Thyroid gland (tissue), 4 donors: Measurements from ENCODE around the gene MYOF. TPM values are rescaled to one million over a fixed set of nuclear protein-coding genes. Genes with fewer than 3 reads are reported as not detected.

ENCODE experiments used
- DNase-seq, 2 donors: peaks; one replicate each; pipeline ENCODE4 v3.0.0-alpha.2; 2019
- H3K27ac ChIP-seq, 3 donors: fragments of 200-600 bp; sonication (generic); 1 replicate in 2 of 3; 2 replicates in 1 of 3; pipeline ENCODE4 v1.5.1; 2016 to 2019; ENCODE audit warnings: mild to moderate bottlenecking in 1 of 3, moderate library complexity in 1 of 3
- H3K27me3 ChIP-seq: fragments of 200-600 bp; sonication (generic); one replicate; pipeline ENCODE4 v1.5.1; 2019
- H3K36me3 ChIP-seq, 2 donors: fragments of 200-600 bp; sonication (generic); one replicate each; pipeline ENCODE4 v1.5.1; 2016 to 2019
- H3K4me1 ChIP-seq, 2 donors: fragments of 200-600 bp; sonication (generic); one replicate each; pipeline ENCODE4 v1.5.1; 2017 to 2019
- H3K4me3 ChIP-seq, 3 donors: fragments of 200-600 bp; sonication (generic); replicated peaks in 1 of 3; 1 replicate in 2 of 3; 2 replicates in 1 of 3; pipeline ENCODE4 v1.5.1; 2016; ENCODE audit warnings: mild to moderate bottlenecking in 1 of 3
- H3K9me3 ChIP-seq: fragments of 200-600 bp; sonication (generic); one replicate; pipeline ENCODE4 v1.5.1; 2017
- POLR2A ChIP-seq, 2 donors: fragments of 450-650 bp; IDR thresholded peaks; one replicate each; pipeline ENCODE4 v1.6.1; 2017; ENCODE audit warnings: antibody characterized with exemption in 2 of 2, mild to moderate bottlenecking in 2 of 2, moderate library complexity in 1 of 2
- WGBS, 2 donors: methylation state at CpG; one replicate each; pipeline ENCODE4 v1.1.5; 2017; 5-methylcytosine and 5-hydroxymethylcytosine counted together
- intact Hi-C: fragments of 100-400 bp; cut with DNase I; formaldehyde crosslinking; loops from one replicate; pipeline ENCODE4 v1.15.1; 2023
- total RNA-seq, 4 donors: library from RNA; depleted of rRNA; stranded (reverse); fragments of >200 nt; gene quantifications; one replicate each; pipeline ENCODE4 v1.2.3, GENCODE V29; 2016
- TF ChIP-seq, protein P1 (sequence below), 6 experiments: fragments of 200-600 bp in 3 of 6; fragments of 450-650 bp in 3 of 6; sonication (generic) in 3 of 6; IDR thresholded peaks; one replicate each; pipeline ENCODE4 v1.5.1; 2016 to 2019; ENCODE audit warnings: antibody characterized with exemption in 6 of 6, mild to moderate bottlenecking in 2 of 6, inconsistent platforms in 1 of 6, moderate library complexity in 1 of 6

The MYOF gene
- total RNA-seq, 4 donors from 2014 or later: 72.3 to 210 (median 118) TPM

DNA sequence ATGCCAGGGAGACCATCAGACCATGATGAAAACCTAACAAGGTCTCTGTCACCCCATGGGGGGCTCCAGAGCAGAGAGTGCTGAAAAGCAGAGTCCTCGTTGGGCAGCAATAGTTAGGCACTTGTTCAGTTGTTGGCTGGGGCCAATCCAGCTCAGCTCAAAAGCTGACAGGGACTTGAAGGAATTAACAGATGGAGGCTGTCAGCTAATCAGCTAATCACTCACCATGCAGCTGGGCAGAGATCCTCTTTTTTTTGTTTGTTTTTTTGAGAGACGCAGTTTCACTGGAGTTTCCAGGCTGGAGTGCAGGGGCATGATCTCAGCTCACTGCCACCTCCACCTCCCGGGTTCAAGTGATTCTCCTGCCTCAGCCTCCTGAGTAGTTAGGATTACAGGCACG is 32.4 kb upstream of the MYOF start:
- Histone ChIP-seq H3K36me3 (no peaks in the 10 kb centered on the region), H3K9me3 (no peaks in the 10 kb centered on the region), H3K27me3 (no peaks in the 10 kb centered on the region), H3K27ac (no peak overlapping the region), H3K4me1 (no peaks in the 10 kb centered on the region), H3K4me3 (no peak overlapping the region)
- no peak for TF ChIP-seq POLR2A (IDR thresholded peaks at IDR 0.05)
- TF ChIP-seq, protein P1, sequence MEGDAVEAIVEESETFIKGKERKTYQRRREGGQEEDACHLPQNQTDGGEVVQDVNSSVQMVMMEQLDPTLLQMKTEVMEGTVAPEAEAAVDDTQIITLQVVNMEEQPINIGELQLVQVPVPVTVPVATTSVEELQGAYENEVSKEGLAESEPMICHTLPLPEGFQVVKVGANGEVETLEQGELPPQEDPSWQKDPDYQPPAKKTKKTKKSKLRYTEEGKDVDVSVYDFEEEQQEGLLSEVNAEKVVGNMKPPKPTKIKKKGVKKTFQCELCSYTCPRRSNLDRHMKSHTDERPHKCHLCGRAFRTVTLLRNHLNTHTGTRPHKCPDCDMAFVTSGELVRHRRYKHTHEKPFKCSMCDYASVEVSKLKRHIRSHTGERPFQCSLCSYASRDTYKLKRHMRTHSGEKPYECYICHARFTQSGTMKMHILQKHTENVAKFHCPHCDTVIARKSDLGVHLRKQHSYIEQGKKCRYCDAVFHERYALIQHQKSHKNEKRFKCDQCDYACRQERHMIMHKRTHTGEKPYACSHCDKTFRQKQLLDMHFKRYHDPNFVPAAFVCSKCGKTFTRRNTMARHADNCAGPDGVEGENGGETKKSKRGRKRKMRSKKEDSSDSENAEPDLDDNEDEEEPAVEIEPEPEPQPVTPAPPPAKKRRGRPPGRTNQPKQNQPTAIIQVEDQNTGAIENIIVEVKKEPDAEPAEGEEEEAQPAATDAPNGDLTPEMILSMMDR (IDR thresholded peaks at IDR 0.05): no peak
- WGBS, 2 donors: 89 to 92% methylated on average over 3 to 4 of the region's 4 CpGs
- DNase-seq: no peak
- intact Hi-C loops: no loop called here

DNA sequence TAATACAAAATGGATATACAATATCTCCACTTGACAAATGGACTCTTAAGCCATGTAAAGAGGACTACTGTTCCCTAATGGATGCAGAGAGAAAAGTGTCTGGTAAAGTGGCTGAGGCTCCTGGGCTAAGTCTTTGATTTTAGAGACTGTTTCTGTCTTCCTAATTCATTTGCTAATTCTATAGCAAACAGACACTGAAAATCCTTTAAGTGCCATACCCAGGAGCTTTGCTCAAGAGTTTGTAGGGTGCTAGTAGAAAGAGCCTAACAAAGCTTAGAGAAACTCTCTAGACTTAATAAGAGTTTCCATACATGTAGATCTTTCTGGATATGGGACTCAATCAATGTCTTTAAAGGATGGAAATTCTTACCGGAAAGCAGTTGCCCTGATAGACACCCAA is 31.0 kb upstream of the MYOF start:
- intact Hi-C loops: no loop called here
- H3K27me3 ChIP-seq: no peaks in the 10 kb centered on the region
- H3K4me1 ChIP-seq: no peaks in the 10 kb centered on the region
- DNase-seq: no peak
- TF ChIP-seq, protein P1 (IDR thresholded peaks at IDR 0.05): no peak
- TF ChIP-seq POLR2A (IDR thresholded peaks at IDR 0.05): no peak
- 0 to 52% methylated on average over 1 of the region's 1 CpG for WGBS, 2 donors
- no peak overlapping the region for H3K4me3 ChIP-seq
- no peaks in the 10 kb centered on the region for H3K36me3 ChIP-seq
- H3K27ac ChIP-seq: no peak overlapping the region
- no peaks in the 10 kb centered on the region for H3K9me3 ChIP-seq

DNA sequence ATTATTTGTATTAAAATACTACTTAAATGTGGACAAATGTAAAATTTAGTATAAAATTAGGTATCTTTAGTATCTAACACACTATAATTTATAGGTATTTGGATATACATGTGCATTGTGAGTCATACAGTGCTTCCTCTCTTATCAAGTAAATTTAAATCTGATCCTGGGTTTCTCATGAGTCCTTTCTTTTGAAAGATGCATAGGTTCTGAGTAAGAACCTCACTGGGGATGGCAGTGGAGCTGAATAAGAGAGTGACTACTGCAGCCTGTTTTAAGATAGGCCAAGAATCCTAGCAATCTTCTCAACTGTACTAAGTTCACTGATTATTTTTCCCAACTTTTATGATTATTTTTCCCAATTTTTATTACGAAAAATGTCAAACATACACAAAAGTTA is 30.4 kb upstream of the MYOF start:
- TF ChIP-seq, protein P1 (IDR thresholded peaks at IDR 0.05): no peak
- no peak for TF ChIP-seq POLR2A (IDR thresholded peaks at IDR 0.05)
- no peaks in the 10 kb centered on the region for H3K9me3 ChIP-seq
- WGBS, 2 donors: 97 to 98% methylated on average over 1 of the region's 1 CpG
- no peak overlapping the region for H3K27ac ChIP-seq
- DNase-seq: no peak
- no peaks in the 10 kb centered on the region for H3K4me1 ChIP-seq
- no peaks in the 10 kb centered on the region for H3K27me3 ChIP-seq
- no peaks in the 10 kb centered on the region for H3K36me3 ChIP-seq
- no peak overlapping the region for H3K4me3 ChIP-seq
- intact Hi-C loops: no loop called here

DNA sequence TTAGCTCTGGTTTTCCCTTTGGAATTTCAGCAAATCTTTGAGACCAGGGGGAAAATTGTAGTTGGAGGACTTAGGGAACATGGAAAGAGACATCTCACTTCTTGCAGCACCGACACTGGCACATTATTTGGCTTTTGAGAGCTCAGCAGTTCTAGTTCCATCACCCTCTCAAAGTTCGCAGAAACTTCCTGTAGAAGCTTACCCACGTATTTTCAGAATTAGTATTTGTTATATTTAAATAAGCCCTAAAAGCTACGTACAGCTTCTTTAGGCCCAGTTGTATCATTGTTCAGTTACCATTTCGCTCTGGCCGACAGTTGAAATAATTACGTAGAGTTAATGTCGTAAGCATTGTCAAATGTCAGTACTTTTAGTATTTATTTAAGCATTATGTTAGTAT is 27.7 kb upstream of the MYOF start:
- Histone ChIP-seq H3K36me3 (no peaks in the 10 kb centered on the region), H3K4me3 (no peak overlapping the region), H3K9me3 (no peaks in the 10 kb centered on the region), H3K27ac (no peak overlapping the region), H3K4me1 (no peaks in the 10 kb centered on the region), H3K27me3 (no peaks in the 10 kb centered on the region)
- DNase-seq: no peak
- whole genome bisulfite sequencing, 2 donors: 94 to 95% methylated on average over 8 of the region's 8 CpGs
- intact Hi-C loops: no loop called here
- TF ChIP-seq, protein P1 (IDR thresholded peaks at IDR 0.05): no peak
- TF ChIP-seq POLR2A (IDR thresholded peaks at IDR 0.05): no peak

DNA sequence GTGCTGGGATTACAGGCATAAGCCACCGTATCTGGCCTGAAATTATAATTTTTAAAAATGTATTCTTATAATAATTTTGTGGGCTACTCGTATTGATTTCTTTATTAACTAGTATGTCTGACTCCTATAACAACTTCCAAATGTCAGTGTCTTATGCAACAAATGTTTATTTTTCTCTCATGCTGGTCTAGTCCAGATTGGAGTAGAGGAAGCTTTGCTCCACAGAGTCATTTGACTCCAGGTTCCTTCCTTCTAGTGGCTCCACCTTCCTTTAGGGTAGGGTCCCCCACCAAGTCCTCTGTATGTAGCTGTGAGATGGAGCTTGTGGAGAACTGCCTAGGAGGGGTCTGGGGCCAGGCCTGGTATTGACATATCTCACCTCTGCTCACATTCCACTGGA is 22.9 kb upstream of the MYOF start:
- Histone ChIP-seq H3K36me3 (no peaks in the 10 kb centered on the region), H3K27ac (no peak overlapping the region), H3K4me1 (peaks cover 0 to 2% of the 10 kb centered on the region in 2 donors), H3K27me3 (no peaks in the 10 kb centered on the region), H3K9me3 (no peaks in the 10 kb centered on the region), H3K4me3 (no peak overlapping the region)
- intact Hi-C loops: no loop called here
- no peak for TF ChIP-seq POLR2A (IDR thresholded peaks at IDR 0.05)
- TF ChIP-seq, protein P1 (IDR thresholded peaks at IDR 0.05): no peak
- DNase-seq: no peak
- WGBS, 2 donors: 93 to 96% methylated on average over 2 of the region's 2 CpGs
